Heart left ventricle (tissue), 16 donors: Measurements from ENCODE around the gene PELI3. TPM values are rescaled to one million over a fixed set of nuclear protein-coding genes. Genes with fewer than 3 reads are reported as not detected.

Experiments used
- ATAC-seq, 4 donors: fragments of 200-7000 bp; cut with Tn5 transposase; one replicate each; pipeline ENCODE4 v1.9.1; 2020 to 2022; ENCODE audit warnings: moderate library complexity in 4 of 4, mild to moderate bottlenecking in 3 of 4, moderate number of reproducible peaks in 1 of 4
- DNase-seq, 5 donors: peaks; one replicate each; pipeline ENCODE4 v3.0.0-alpha.2; 2020
- H3K27ac ChIP-seq, 12 donors: fragments of 200-600 bp; sonication (generic) in 4 of 12; one replicate each; pipeline versions ENCODE4 v1.5.0 to v1.8.0; 2016 to 2022; ENCODE audit warnings: mild to moderate bottlenecking in 2 of 12
- H3K27me3 ChIP-seq, 9 donors: fragments of 200-600 bp; sonication (generic) in 2 of 9; one replicate each; pipeline versions ENCODE4 v1.5.1 to v1.8.0; 2016 to 2022; ENCODE audit warnings: mild to moderate bottlenecking in 3 of 9
- H3K36me3 ChIP-seq, 9 donors: fragments of 200-600 bp; sonication (generic) in 2 of 9; one replicate each; pipeline versions ENCODE4 v1.5.0 to v1.8.0; 2018 to 2022; ENCODE audit warnings: mild to moderate bottlenecking in 2 of 9
- H3K4me1 ChIP-seq, 12 donors: fragments of 200-600 bp; sonication (generic) in 4 of 12; one replicate each; pipeline versions ENCODE4 v1.5.0 to v1.8.0; 2016 to 2022; ENCODE audit warnings: mild to moderate bottlenecking in 3 of 12
- H3K4me3 ChIP-seq, 12 donors: fragments of 200-600 bp; sonication (generic) in 4 of 12; one replicate each; pipeline versions ENCODE4 v1.5.0 to v1.8.0; 2017 to 2022; ENCODE audit warnings: mild to moderate bottlenecking in 9 of 12, moderate library complexity in 4 of 12
- H3K9me3 ChIP-seq, 12 donors: fragments of 200-600 bp; sonication (generic) in 4 of 12; one replicate each; pipeline versions ENCODE4 v1.5.0 to v1.8.0; 2016 to 2022; ENCODE audit warnings: mild to moderate bottlenecking in 1 of 12
- CTCF ChIP-seq, 12 donors: fragments of 200-600 bp; sonication (generic) in 4 of 12; IDR thresholded peaks; one replicate each; pipeline versions ENCODE4 v1.5.0 to v1.8.0; 2018 to 2022; ENCODE audit warnings: antibody characterized with exemption in 12 of 12, mild to moderate bottlenecking in 5 of 12
- POLR2A ChIP-seq, 2 donors: fragments of 450-650 bp; IDR thresholded peaks; one replicate each; pipeline ENCODE4 v1.6.1; 2017; ENCODE audit warnings: antibody characterized with exemption in 2 of 2, mild to moderate bottlenecking in 2 of 2, moderate library complexity in 2 of 2
- WGBS, 4 donors: extraction: QIAGEN DNeasy Blood & Tissue Kit in 2 of 4; methylation state at CpG; one replicate each; pipeline versions ENCODE4 v1.1.5 to v1.1.7; 2013 to 2018; 5-methylcytosine and 5-hydroxymethylcytosine counted together
- intact Hi-C, 10 donors: fragments of 100-400 bp; cut with DNase I; formaldehyde crosslinking; loops; one replicate each; pipeline versions ENCODE4 v1.11.1 to v1.14.2; 2022
- polyA plus RNA-seq, 2 donors: library from polyadenylated mRNA; stranded (reverse); fragments of 200-250 nt; gene quantifications; one replicate each; pipeline ENCODE4 v1.2.3, GENCODE V29; 2013
- total RNA-seq, 9 donors: library from RNA; depleted of rRNA in 2 of 9; stranded (reverse); fragments of >200 nt in 2 of 9; fragmentation: NEBNext Ultra II Directional in 3 of 9; extraction: Animal tissue kit (Norgen Biotek cat#: 25700) in 3 of 9; gene quantifications; one replicate each; pipeline versions ENCODE4 v1.1.0 to v1.2.4, GENCODE V29; 2016 to 2023
- donor health status: ischemic (EF 13 %, LVEDD 7.1; RV severe dilation, severe dysfunction).
- donor health status: healthy with polysubstance abuse.
- donor health status: DM: no; HTN: yes; CAD: no.
- donor health status: DM: no; HTN: no; CAD: no.
- donor health status: ischemic (EF 25% LVEDD 6.9; RV normal size, moderate dysfunction).
- donor health status: ischemic (EF 25% LVEDD 5.7; RV mildly dilated, moderate dysfunction).
- donor health status: healthy.
- donor health status: DM: yes; HTN: yes; CAD: no.
- donor health status: ischemic (EF 35%, LVEDD 5.7; RV mildly dilated, moderate dysfunction).
- donor health status: nonischemic (EF 11% LVEDD 7.7; RV severe dilation, severe dysfunction).
- donor health status: DM: yes; HTN: yes; CAD: no.
- donor health status: PGD.
- donor health status: ischemic (EF 29% LVEDD 5.4; RV normal size, mild dysfunction).
- donor health status: nonischemic (EF 23%, LVEDD 6.1; RV moderate dilation, normal function).

PELI3 gene
- total and polyA plus RNA-seq, 11 donors = 5.8 to 26.2 (median 8.0) TPM

GRCh38 chr11:66476173-66476840 lies 9.6 kb downstream of the PELI3 start:
- DNase-seq (no peak), ATAC-seq (no peak)
- Histone ChIP-seq H3K36me3 (peaks cover 0 to 41% (median 25%) of the 10 kb centered on the region in 9 donors), H3K9me3 (no peaks in the 10 kb centered on the region), H3K27me3 (no peaks in the 10 kb centered on the region), H3K27ac (no peak overlapping the region), H3K4me3 (no peak overlapping the region), H3K4me1 (peaks cover 0 to 17% (median 10%) of the 10 kb centered on the region in 12 donors)
- intact Hi-C loops = no loop called here
- TF ChIP-seq CTCF (IDR thresholded peaks at IDR 0.05) (no peak), POLR2A (IDR thresholded peaks at IDR 0.05) (no peak)
- WGBS, 4 donors = 76 to 82% (median 82%) methylated on average over 9 to 10 of the region's 10 CpGs

DNA sequence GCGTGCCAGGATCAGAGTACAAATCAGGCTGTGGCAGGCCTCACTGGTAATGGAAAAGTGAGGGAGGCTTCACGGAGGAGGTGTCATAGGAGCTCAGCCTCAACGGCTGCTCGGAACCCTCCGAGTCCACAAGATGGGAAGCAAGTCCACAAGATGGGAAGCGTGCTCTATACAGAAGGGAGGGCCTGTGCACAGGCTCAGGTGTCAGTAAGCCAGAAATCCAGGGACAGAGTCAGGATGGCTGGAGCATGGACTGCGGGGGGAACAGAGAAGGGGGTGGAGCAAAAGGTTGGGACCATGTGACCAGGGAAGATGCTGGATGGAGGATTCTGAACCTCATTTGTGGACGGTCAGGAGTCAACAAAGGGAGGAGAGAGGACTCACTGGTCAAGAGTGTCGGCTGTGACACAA lies 10.1 kb downstream of the PELI3 start:
- ATAC-seq = no peak
- H3K9me3 ChIP-seq = no peaks in the 10 kb centered on the region
- intact Hi-C loops = no loop called here
- TF ChIP-seq CTCF (IDR thresholded peaks at IDR 0.05) (no peak), POLR2A (IDR thresholded peaks at IDR 0.05) (no peak)
- H3K4me3 ChIP-seq = no peak overlapping the region
- peaks cover 0 to 19% (median 10%) of the 10 kb centered on the region in 12 donors for H3K4me1 ChIP-seq
- WGBS, 4 donors = 67 to 73% (median 70%) methylated on average over 9 of the region's 9 CpGs
- no peak for DNase-seq
- peaks cover 0 to 36% (median 25%) of the 10 kb centered on the region in 9 donors for H3K36me3 ChIP-seq
- H3K27ac ChIP-seq = no peak overlapping the region
- no peaks in the 10 kb centered on the region for H3K27me3 ChIP-seq

- Histone ChIP-seq H3K4me3 (no peak overlapping the region), H3K27me3 (no peaks in the 10 kb centered on the region), H3K4me1 (peaks cover 0 to 19% (median 10%) of the 10 kb centered on the region in 12 donors), H3K9me3 (no peaks in the 10 kb centered on the region), H3K36me3 (peaks cover 0 to 30% (median 21%) of the 10 kb centered on the region in 9 donors), H3K27ac (no peak overlapping the region)
- ATAC-seq (no peak), DNase-seq (no peak)
- TF ChIP-seq CTCF (IDR thresholded peaks at IDR 0.05) (no peak), POLR2A (IDR thresholded peaks at IDR 0.05) (no peak)
- intact Hi-C loops = loop anchor here in 1 of 10 donors (2.0 kb wide), 1 partner anchor 69 kb away; no protein-coding TSS in a partner anchor
- WGBS, 4 donors = 87 to 95% (median 89%) methylated on average over 10 to 11 of the region's 11 CpGs
These were observed 10.8 kb downstream of the PELI3 start for GRCh38 chr11:66477263-66478201.
